Mammary microvascular endothelial cell (primary cell): ENCODE results near the gene TOR4A. TPM values are rescaled to one million over a fixed set of nuclear protein-coding genes. Genes with fewer than 3 reads are reported as not detected.

Experiments used
- total RNA-seq: library from RNA; depleted of rRNA; stranded (reverse); fragments of >200 nt; gene quantifications from 2 replicates; pipeline ENCODE4 v1.2.3, GENCODE V29; 2015

The TOR4A gene
- 41.4 and 44.7 TPM in 2 replicates for total RNA-seq

GRCh38 chr9:137277329-137278041, at the start of gene TOR4A:
TOR4A (plus strand) TSS chr9:137277726; CDS start chr9:137278690, 964 bp downstream.

GRCh38 chr9:137230705-137231371, 46.7 kb upstream of the TOR4A start, which contains the start of gene SLC34A3:
SLC34A3 (plus strand) TSS chr9:137230901; CDS start chr9:137231703, 802 bp downstream.

GRCh38 chr9:137240841-137241489, 36.6 kb upstream of the TOR4A start, which contains the start of gene TUBB4B:
TUBB4B (plus strand) TSS chr9:137241287; CDS start chr9:137241361, 74 bp downstream.

GRCh38 chr9:137251194-137251461, 26.4 kb upstream of the TOR4A start, which contains the start of gene STPG3:
STPG3 (plus strand) TSS chr9:137251286; CDS start chr9:137251287, 1 bp downstream.

GRCh38 chr9:137254624-137255447, 22.7 kb upstream of the TOR4A start, which contains the start of gene NELFB:
NELFB (plus strand) TSS chr9:137255327.

GRCh38 chr9:137302118-137302448, 24.6 kb downstream of the TOR4A start, which contains the start of gene NRARP:
NRARP (minus strand) TSS chr9:137302271; CDS start chr9:137301928, 343 bp downstream.

Other genes starting within 250 kb of the TOR4A start
- 6.9 and 7.3 TPM in 2 replicates for gene ABCA2, start 249.5 kb upstream of the TOR4A start, total RNA-seq
- gene FUT7, start 245.6 kb upstream of the TOR4A start, total RNA-seq, result not detected in 2 replicates
- 67.3 and 71.1 TPM in 2 replicates for gene NPDC1, start 231.5 kb upstream of the TOR4A start, total RNA-seq
- gene ENTPD2, start 223.7 kb upstream of the TOR4A start, total RNA-seq, result not detected in 2 replicates
- 28.1 and 30.2 TPM in 2 replicates for gene SAPCD2, start 207.2 kb upstream of the TOR4A start, total RNA-seq
- gene UAP1L1, start 200.2 kb upstream of the TOR4A start, total RNA-seq, result 21.9 and 23.0 TPM in 2 replicates
- gene MAN1B1, start 190.7 kb upstream of the TOR4A start, total RNA-seq, result 69.4 and 75.7 TPM in 2 replicates
- 88.5 and 107 TPM in 2 replicates for gene DPP7, start 163.0 kb upstream of the TOR4A start, total RNA-seq
- gene GRIN1, start 138.6 kb upstream of the TOR4A start, total RNA-seq, result not detected in 2 replicates
- not detected in 2 replicates for gene LRRC26, start 107.7 kb upstream of the TOR4A start, total RNA-seq
- gene TMEM210, start 105.7 kb upstream of the TOR4A start, total RNA-seq, result not detected in 2 replicates
- gene ANAPC2, start 89.2 kb upstream of the TOR4A start, total RNA-seq, result 17.6 and 25.1 TPM in 2 replicates
- gene SSNA1, start 89.0 kb upstream of the TOR4A start, total RNA-seq, result 127 and 150 TPM in 2 replicates
- gene TPRN, start 77.0 kb upstream of the TOR4A start, total RNA-seq, result 6.9 and 7.7 TPM in 2 replicates
- 36.2 and 39.1 TPM in 2 replicates for gene TMEM203, start 72.1 kb upstream of the TOR4A start, total RNA-seq
- gene NDOR1, start 72.0 kb upstream of the TOR4A start, total RNA-seq, result 13.4 and 16.6 TPM in 2 replicates
- gene RNF208, start 55.5 kb upstream of the TOR4A start, total RNA-seq, result not detected in 2 replicates
- 0.20 and 0.25 TPM in 2 replicates for gene CYSRT1, start 52.6 kb upstream of the TOR4A start, total RNA-seq
- gene RNF224, start 50.2 kb upstream of the TOR4A start, total RNA-seq, result not detected in 2 replicates
- not detected in 2 replicates for gene SLC34A3, start 46.8 kb upstream of the TOR4A start, total RNA-seq
- gene TUBB4B, start 36.4 kb upstream of the TOR4A start, total RNA-seq, result 1,008 and 1,079 TPM in 2 replicates
- gene STPG3, start 26.4 kb upstream of the TOR4A start, total RNA-seq, result not detected in 2 replicates
- 54.6 and 68.4 TPM in 2 replicates for gene NELFB, start 22.4 kb upstream of the TOR4A start, total RNA-seq
- gene NRARP, start 24.5 kb downstream of the TOR4A start, total RNA-seq, result 35.8 and 43.9 TPM in 2 replicates
- 7.2 and 8.2 TPM in 2 replicates for gene EXD3, start 145.4 kb downstream of the TOR4A start, total RNA-seq
- 0.07 TPM in 1 of 2 replicates, not detected in the other for gene NOXA1, start 145.7 kb downstream of the TOR4A start, total RNA-seq
- gene ENTPD8, start 163.6 kb downstream of the TOR4A start, total RNA-seq, result 0.05 and 1.5 TPM in 2 replicates
- gene NSMF, start 181.6 kb downstream of the TOR4A start, total RNA-seq, result 48.2 and 50.1 TPM in 2 replicates